ENCODE measurements around the gene B4GALT6. TPM values are rescaled to one million over a fixed set of nuclear protein-coding genes. Genes with fewer than 3 reads are reported as not detected.

Gene B4GALT6
- total RNA-seq, 2 donors from 2014 or later, result 0.95 to 3.0 TPM

DNA sequence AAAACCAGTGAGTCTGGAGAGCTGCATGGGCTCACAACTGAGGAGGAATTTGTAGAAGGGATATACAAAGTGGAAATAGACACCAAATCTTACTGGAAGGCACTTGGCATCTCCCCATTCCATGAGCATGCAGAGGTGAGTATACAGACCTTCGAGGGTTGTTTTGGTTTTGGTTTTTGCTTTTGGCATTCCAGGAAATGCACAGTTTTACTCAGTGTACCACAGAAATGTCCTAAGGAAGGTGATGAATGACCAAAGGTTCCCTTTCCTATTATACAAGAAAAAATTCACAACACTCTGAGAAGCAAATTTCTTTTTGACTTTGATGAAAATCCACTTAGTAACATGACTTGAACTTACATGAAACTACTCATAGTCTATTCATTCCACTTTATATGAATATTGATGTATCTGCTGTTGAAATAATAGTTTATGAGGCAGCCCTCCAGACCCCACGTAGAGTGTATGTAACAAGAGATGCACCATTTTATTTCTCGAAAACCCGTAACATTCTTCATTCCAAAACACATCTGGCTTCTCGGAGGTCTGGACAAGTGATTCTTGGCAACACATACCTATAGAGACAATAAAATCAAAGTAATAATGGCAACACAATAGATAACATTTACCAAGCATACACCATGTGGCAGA, 89.1 kb downstream of the B4GALT6 start:
- Histone ChIP-seq H3K27me3 (replicated peaks; ENCODE audit: insufficient read depth) (no peaks in the 10 kb centered on the region), H3K36me3 (no peaks in the 10 kb centered on the region), H3K9me3 (no peaks in the 10 kb centered on the region), H3K4me1 (ENCODE audit: control insufficient read depth in 1 of 2, low read depth in 2 of 2) (no peaks in the 10 kb centered on the region), H3K4me3 (no peak overlapping the region), H3K27ac (no peak overlapping the region)
- TF ChIP-seq, protein P1, sequence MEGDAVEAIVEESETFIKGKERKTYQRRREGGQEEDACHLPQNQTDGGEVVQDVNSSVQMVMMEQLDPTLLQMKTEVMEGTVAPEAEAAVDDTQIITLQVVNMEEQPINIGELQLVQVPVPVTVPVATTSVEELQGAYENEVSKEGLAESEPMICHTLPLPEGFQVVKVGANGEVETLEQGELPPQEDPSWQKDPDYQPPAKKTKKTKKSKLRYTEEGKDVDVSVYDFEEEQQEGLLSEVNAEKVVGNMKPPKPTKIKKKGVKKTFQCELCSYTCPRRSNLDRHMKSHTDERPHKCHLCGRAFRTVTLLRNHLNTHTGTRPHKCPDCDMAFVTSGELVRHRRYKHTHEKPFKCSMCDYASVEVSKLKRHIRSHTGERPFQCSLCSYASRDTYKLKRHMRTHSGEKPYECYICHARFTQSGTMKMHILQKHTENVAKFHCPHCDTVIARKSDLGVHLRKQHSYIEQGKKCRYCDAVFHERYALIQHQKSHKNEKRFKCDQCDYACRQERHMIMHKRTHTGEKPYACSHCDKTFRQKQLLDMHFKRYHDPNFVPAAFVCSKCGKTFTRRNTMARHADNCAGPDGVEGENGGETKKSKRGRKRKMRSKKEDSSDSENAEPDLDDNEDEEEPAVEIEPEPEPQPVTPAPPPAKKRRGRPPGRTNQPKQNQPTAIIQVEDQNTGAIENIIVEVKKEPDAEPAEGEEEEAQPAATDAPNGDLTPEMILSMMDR (IDR thresholded peaks at IDR 0.05), result no peak
- DNase-seq (ENCODE audit: low spot score) (no peak), ATAC-seq (ENCODE audit: insufficient number of reproducible peaks, low FRiP score, low read depth) (no peak)

DNA sequence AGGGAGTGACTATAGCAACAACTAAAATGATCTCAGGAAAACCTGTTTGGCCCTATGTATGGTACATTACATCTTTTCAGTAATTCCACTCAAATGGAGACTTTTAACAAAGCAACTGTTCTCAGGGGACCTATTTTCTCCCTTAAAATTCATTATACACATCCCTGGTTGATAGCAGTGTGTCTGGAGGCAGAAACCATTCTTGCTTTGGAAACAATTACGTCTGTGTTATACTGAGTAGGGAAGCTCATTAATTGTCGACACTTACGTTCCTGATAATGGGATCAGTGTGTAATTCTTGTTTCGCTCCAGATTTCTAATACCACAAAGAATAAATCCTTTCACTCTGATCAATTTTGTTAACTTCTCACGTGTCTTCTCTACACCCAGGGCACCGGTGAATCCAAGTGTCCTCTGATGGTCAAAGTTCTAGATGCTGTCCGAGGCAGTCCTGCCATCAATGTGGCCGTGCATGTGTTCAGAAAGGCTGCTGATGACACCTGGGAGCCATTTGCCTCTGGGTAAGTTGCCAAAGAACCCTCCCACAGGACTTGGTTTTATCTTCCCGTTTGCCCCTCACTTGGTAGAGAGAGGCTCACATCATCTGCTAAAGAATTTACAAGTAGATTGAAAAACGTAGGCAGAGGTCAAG, 91.7 kb downstream of the B4GALT6 start:
- no peak for ATAC-seq (ENCODE audit: insufficient number of reproducible peaks, low FRiP score, low read depth)
- Histone ChIP-seq H3K4me3 (no peak overlapping the region), H3K36me3 (no peaks in the 10 kb centered on the region), H3K27ac (no peak overlapping the region), H3K4me1 (ENCODE audit: control insufficient read depth in 1 of 2, low read depth in 2 of 2) (no peaks in the 10 kb centered on the region), H3K27me3 (replicated peaks; ENCODE audit: insufficient read depth) (no peaks in the 10 kb centered on the region), H3K9me3 (no peaks in the 10 kb centered on the region)
- TF ChIP-seq, protein P1 (IDR thresholded peaks at IDR 0.05), result no peak
- DNase-seq (ENCODE audit: low spot score), result no peak

DNA sequence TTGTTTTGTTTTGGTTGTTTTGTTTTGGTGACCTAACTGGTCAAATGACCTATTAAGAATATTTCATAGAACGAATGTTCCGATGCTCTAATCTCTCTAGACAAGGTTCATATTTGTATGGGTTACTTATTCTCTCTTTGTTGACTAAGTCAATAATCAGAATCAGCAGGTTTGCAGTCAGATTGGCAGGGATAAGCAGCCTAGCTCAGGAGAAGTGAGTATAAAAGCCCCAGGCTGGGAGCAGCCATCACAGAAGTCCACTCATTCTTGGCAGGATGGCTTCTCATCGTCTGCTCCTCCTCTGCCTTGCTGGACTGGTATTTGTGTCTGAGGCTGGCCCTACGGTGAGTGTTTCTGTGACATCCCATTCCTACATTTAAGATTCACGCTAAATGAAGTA, 92.8 kb downstream of the B4GALT6 start, which contains the start of gene TTR:
TSS of gene TTR (plus strand) at position 250 of the 400 bp plus-strand sequence. CDS start at position 276, 26 bp downstream.
- Histone ChIP-seq H3K27ac (no peak within 1 kb of the TSS), H3K27me3 (replicated peaks; ENCODE audit: insufficient read depth) (no peaks in the 10 kb centered on the region), H3K4me3 (no peak within 1 kb of the TSS), H3K36me3 (no peaks in the 10 kb centered on the region), H3K9me3 (no peaks in the 10 kb centered on the region), H3K4me1 (ENCODE audit: control insufficient read depth in 1 of 2, low read depth in 2 of 2) (no peaks in the 10 kb centered on the region)
- no peak for DNase-seq (ENCODE audit: low spot score)
- TF ChIP-seq, protein P1 (IDR thresholded peaks at IDR 0.05), result no peak
- ATAC-seq (ENCODE audit: insufficient number of reproducible peaks, low FRiP score, low read depth), result no peak

DNA sequence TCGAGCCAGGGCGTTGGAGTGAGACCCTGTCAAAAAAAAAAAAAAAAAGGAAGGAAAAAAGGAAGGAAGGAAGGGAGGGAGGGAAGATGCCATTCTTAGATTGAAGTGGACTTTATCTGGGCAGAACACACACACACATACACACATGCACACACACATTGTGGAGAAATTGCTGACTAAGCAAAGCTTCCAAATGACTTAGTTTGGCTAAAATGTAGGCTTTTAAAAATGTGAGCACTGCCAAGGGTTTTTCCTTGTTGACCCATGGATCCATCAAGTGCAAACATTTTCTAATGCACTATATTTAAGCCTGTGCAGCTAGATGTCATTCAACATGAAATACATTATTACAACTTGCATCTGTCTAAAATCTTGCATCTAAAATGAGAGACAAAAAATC, 93.3 kb downstream of the B4GALT6 start:
- H3K9me3 ChIP-seq, result no peaks in the 10 kb centered on the region
- no peaks in the 10 kb centered on the region for H3K36me3 ChIP-seq
- H3K4me3 ChIP-seq, result no peak overlapping the region
- TF ChIP-seq, protein P1 (IDR thresholded peaks at IDR 0.05), result no peak
- no peak for DNase-seq (ENCODE audit: low spot score)
- no peaks in the 10 kb centered on the region for H3K27me3 ChIP-seq (replicated peaks; ENCODE audit: insufficient read depth)
- no peaks in the 10 kb centered on the region for H3K4me1 ChIP-seq (ENCODE audit: control insufficient read depth in 1 of 2, low read depth in 2 of 2)
- no peak for ATAC-seq (ENCODE audit: insufficient number of reproducible peaks, low FRiP score, low read depth)
- H3K27ac ChIP-seq, result no peak overlapping the region

DNA sequence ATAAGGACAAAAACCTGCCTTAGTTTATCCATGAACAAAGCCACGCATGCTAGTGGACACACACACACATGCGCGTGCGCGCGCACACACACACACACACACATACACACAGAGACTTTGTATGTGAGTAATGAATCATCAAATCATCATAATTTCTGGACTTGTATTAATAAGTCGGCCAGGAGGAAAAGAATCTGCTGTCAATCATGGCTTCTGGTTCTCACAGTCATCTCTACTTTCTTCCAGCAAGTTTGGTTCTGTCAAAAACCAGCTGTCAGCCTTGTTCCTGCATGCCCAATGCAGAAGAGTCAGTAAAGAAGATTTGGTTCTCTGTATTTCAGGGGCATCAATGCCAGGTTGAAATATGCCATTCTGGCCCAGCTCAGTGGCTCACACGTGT, 93.8 kb downstream of the B4GALT6 start:
- Histone ChIP-seq H3K4me3 (no peak overlapping the region), H3K36me3 (no peaks in the 10 kb centered on the region), H3K27me3 (replicated peaks; ENCODE audit: insufficient read depth) (no peaks in the 10 kb centered on the region), H3K9me3 (no peaks in the 10 kb centered on the region), H3K4me1 (ENCODE audit: control insufficient read depth in 1 of 2, low read depth in 2 of 2) (no peaks in the 10 kb centered on the region), H3K27ac (no peak overlapping the region)
- DNase-seq (ENCODE audit: low spot score), result no peak
- TF ChIP-seq, protein P1 (IDR thresholded peaks at IDR 0.05), result no peak
- ATAC-seq (ENCODE audit: insufficient number of reproducible peaks, low FRiP score, low read depth), result no peak
